Activated T-cell treated with anti-CD3 and anti-CD28 coated beads, Interleukin-2, amount 50 U/mL, for 72 hours (primary cell): ENCODE results near the gene TSEN54. TPM values are rescaled to one million over a fixed set of nuclear protein-coding genes. Genes with fewer than 3 reads are reported as not detected.

ENCODE experiments used
- ATAC-seq, 2 donors: fragments of 150-1000 bp; cut with Tn5 transposase; replicated peaks in 1 of 2; 2 replicates each; pipeline ENCODE4 v1.10.0; 2021; ENCODE audit warnings: moderate library complexity in 2 of 2, mild to moderate bottlenecking in 1 of 2
- DNase-seq, 2 donors: peaks; one replicate each; pipeline ENCODE4 v3.0.0; 2021 to 2022; ENCODE audit warnings: mixed read lengths in 1 of 2
- H3K27ac Mint-ChIP-seq: one replicate; pipeline ENCODE4 v1.8.0; 2022; ENCODE audit warnings: mild to moderate bottlenecking, moderate library complexity, mixed read lengths
- H3K27me3 Mint-ChIP-seq: one replicate; pipeline ENCODE4 v1.8.0; 2022; ENCODE audit warnings: low read depth, mixed read lengths
- H3K36me3 Mint-ChIP-seq, 2 donors: one replicate each; pipeline ENCODE4 v1.8.0; 2022; ENCODE audit warnings: mixed read lengths in 2 of 2, mild to moderate bottlenecking in 1 of 2; ENCODE audit not compliant: insufficient read depth in 2 of 2
- H3K4me1 Mint-ChIP-seq: one replicate; pipeline ENCODE4 v1.8.0; 2022; ENCODE audit warnings: low read depth, mixed read lengths
- H3K4me3 Mint-ChIP-seq, 2 donors: one replicate each; pipeline ENCODE4 v1.8.0; 2022; ENCODE audit warnings: mild to moderate bottlenecking in 2 of 2, mixed read lengths in 2 of 2, moderate library complexity in 2 of 2
- H3K9me3 Mint-ChIP-seq, 2 donors: one replicate each; pipeline ENCODE4 v1.8.0; 2022; ENCODE audit warnings: mixed read lengths in 2 of 2
- total RNA-seq, 2 donors: library from RNA; stranded (reverse); gene quantifications; one replicate each; pipeline ENCODE4 v1.2.3, GENCODE V29; 2022

Gene TSEN54
- total RNA-seq, 2 donors from 2014 or later: 34.8 to 49.5 TPM

DNA sequence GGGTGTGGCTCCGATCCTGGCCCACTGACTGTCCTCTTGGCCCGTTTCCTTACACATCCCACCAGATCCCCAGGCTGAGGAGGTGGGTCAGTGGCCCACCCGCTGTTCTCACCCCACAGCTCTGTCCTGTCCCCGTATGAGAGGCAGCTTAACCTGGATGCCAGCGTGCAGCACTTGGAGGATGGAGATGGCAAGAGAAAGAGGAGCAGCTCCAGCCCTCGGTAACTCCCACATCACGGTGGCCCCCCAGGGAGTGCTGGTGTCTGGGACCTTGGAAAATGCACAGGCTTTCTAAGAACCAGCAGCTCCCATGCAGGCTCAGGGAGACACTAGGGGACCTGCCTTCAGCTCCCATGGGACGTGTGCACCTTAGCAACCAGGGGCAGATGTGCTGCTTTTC lies 5.0 kb downstream of the TSEN54 start:
- Mint-ChIP-seq H3K36me3 (peaks cover 0 to 12% of the 10 kb centered on the region in 2 donors), H3K27me3 (no peaks in the 10 kb centered on the region), H3K27ac (no peak overlapping the region), H3K9me3 (no peaks in the 10 kb centered on the region), H3K4me1 (peaks cover 26% of the 10 kb centered on the region), H3K4me3 (no peak overlapping the region)
- DNase-seq: no peak
- ATAC-seq: no peak

DNA sequence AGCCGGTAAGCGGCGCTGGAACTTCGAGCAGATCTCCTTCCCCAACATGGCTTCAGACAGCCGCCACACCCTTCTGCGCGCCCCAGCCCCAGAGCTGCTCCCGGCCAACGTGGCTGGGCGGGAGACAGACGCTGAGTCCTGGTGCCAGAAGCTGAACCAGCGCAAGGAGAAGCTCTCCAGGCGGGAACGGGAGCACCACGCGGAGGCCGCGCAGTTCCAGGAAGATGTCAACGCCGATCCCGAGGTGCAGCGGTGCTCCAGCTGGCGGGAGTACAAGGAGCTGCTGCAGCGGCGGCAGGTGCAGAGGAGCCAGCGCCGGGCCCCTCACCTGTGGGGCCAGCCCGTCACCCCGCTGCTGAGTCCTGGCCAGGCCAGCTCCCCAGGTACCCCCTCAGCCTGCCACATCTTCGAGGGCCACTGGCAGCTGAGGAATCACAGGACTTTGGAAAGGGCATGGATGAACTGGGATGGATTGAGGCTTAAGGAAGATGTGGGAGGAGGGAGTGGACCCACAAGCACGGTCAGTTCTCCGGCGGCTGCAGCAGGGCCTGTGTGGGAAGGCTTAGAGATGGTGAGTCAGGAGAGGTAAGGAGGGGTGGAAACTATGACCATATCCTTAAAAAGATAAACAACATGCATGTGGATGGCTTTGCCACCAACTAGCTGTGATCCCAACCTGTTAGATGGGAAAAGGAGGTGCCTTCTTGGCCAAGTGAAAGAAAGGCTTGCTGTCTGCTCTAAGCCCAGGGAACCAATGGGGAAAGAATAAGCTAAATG lies 5.8 kb downstream of the TSEN54 start:
- DNase-seq: no peak
- no peak overlapping the region for H3K4me3 Mint-ChIP-seq
- H3K4me1 Mint-ChIP-seq: peaks cover 32% of the 10 kb centered on the region
- H3K27ac Mint-ChIP-seq: no peak overlapping the region
- no peaks in the 10 kb centered on the region for H3K27me3 Mint-ChIP-seq
- no peak for ATAC-seq
- peaks cover 0 to 12% of the 10 kb centered on the region in 2 donors for H3K36me3 Mint-ChIP-seq
- no peaks in the 10 kb centered on the region for H3K9me3 Mint-ChIP-seq

DNA sequence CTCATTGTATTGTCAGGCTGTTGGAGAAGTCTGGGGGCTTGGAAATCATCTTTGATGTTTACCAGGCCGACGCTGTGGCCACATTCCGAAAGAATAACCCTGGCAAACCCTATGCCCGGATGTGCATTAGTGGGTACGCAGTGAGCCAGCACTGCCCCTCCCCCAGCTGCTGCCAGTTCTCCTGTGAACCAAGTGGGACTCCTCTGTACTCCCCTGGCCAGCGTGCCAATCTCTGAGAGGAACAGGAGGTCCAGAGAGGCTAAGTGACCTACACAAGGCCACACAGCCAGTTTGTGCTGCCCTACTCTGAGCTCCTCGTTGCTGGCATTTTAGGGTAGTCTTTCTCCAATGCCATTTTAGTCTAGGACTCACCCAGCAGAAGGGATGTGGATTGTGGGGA lies 7.3 kb downstream of the TSEN54 start:
- peaks cover 0 to 5% of the 10 kb centered on the region in 2 donors for H3K36me3 Mint-ChIP-seq
- DNase-seq: no peak
- no peak for ATAC-seq
- H3K27ac Mint-ChIP-seq: no peak overlapping the region
- H3K27me3 Mint-ChIP-seq: no peaks in the 10 kb centered on the region
- peaks cover 19% of the 10 kb centered on the region for H3K4me1 Mint-ChIP-seq
- no peaks in the 10 kb centered on the region for H3K9me3 Mint-ChIP-seq
- H3K4me3 Mint-ChIP-seq: no peak overlapping the region

DNA sequence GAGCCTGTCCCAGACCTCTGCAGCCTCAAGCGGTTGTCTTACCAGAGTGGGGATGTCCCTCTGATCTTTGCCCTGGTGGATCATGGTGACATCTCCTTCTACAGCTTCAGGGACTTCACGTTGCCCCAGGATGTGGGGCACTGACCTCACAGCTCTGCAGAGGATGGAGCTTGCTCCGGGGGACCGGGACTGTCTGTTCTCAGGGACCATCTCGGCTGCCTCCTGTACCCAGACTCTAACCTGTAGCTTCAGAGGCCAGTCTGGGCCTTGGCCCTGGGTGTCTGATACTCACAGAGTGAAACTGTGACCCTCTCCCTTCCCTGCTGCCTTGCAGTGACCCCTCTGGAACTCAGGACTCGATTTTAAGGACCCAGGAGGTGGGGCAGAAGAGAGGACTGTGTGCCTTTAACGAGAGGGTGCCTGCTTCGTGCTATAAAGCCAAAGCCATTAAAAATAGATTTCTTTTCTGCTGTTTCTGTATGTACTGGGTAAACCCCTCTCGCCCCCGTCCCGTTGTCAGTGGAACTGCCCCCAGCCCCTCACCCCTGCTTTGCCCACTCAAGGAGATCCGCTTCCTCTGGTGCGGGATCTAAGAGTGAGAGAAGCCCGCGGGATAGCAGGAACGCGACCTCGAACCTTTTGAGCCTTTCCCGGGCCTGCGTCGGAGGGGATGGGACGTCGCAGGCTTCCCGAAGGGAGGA lies 8.1 kb downstream of the TSEN54 start:
- no peaks in the 10 kb centered on the region for H3K27me3 Mint-ChIP-seq
- H3K4me3 Mint-ChIP-seq: peak overlapping the region; percentile 57 to 64
- H3K9me3 Mint-ChIP-seq: no peaks in the 10 kb centered on the region
- H3K27ac Mint-ChIP-seq: no peak overlapping the region
- ATAC-seq (no peak), DNase-seq (no peak)
- H3K36me3 Mint-ChIP-seq: peaks cover 0 to 3% of the 10 kb centered on the region in 2 donors
- peaks cover 13% of the 10 kb centered on the region for H3K4me1 Mint-ChIP-seq

DNA sequence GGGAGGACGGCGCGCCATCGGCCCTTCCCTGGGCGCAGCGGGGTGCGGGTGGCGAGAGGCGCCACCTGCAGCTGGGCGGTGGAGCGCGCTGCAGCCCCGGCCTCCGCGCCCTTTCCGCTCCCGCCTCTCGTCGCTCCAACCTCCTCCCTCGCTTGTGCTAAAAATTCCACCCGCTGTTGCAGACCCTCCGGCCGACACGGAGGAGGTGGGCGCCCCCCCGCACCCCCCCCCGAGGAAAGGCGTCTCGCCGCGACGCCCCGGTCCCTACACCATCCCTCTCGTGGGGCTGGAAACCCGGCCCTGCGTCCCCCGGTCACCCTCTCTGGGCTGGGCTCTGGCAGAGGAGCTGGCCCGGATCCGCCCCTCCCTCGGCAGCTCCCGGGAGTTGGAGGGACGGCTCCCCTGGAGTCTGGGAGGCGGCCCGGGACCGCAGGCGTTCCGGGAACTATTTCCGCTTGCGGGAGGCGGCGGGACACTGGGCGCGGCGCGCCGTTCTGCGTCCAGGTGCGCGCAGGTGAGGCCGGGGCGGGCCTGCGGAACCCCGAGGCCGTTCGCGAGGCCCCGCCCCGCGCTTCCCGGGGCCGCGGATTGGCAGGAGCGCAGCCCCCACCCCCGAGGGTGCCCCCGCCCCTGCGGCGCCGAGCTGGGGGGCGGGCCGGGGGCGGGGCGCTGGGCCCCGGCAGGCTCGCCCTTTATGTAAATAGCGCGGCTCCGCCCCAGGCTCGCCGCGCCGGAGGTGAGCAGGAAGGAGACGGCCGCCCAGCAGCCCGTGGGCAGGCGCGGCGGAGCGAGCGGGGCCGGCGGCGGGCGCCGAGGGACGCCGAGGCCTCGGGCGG lies 8.9 kb downstream of the TSEN54 start, which contains the start of gene LLGL2:
TSS of gene LLGL2 (plus strand) at position 728 of the 836 bp plus-strand sequence. CDS start 17,730 bp downstream, outside the sequence.
- peaks cover 13% of the 10 kb centered on the region for H3K4me1 Mint-ChIP-seq
- H3K27ac Mint-ChIP-seq: no peak within 1 kb of the TSS
- H3K27me3 Mint-ChIP-seq: no peaks in the 10 kb centered on the region
- peaks cover 0 to 2% of the 10 kb centered on the region in 2 donors for H3K36me3 Mint-ChIP-seq
- peak; percentile 93 for ATAC-seq
- peak; percentile 86 to 90 for DNase-seq
- H3K4me3 Mint-ChIP-seq: peak within 1 kb of the TSS; percentile 75 to 78
- H3K9me3 Mint-ChIP-seq: no peaks in the 10 kb centered on the region

DNA sequence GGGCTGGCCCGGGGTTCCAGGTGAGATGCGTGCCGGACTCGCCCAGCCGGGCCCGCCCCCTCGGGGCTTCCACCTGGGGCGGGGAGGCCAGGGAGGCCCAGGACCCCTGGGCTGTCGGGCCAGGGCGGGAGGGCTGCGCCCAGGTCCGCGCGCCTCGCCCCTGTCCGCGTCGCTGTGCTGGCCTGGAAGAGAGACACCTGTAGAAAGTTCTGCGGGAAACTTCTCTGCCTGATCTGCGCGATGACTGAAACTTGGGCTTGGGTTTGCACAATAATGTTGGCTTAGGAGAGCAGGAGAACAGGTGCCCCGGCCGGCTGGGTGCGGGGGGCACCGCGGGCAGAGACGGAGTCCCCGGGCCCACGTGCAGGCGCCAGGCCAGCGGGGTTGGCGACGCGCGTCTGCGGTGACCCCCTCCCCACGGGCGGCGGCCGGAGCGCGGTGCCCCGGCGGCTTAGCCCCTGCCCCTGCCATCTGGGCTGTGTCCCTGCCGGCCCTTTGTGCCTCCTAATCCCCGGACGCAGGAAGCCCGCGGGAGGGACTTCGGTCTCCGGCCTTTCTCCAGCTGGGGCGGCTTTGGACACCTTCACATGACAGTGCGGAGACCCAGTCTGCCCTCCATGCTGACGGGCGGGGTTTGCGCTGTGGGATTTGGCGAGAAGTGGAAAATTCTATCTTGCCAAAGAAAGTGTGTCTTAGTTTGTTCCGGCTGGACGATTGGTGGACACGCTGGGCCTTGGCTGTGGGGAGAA lies 9.7 kb downstream of the TSEN54 start:
- Mint-ChIP-seq H3K27ac (no peak overlapping the region), H3K36me3 (peaks cover 0 to 2% of the 10 kb centered on the region in 2 donors), H3K4me1 (peaks cover 13% of the 10 kb centered on the region), H3K27me3 (no peaks in the 10 kb centered on the region), H3K9me3 (no peaks in the 10 kb centered on the region), H3K4me3 (peak overlapping the region; percentile 75 to 78)
- no peak for DNase-seq
- peak; percentile 30 to 33 for ATAC-seq

DNA sequence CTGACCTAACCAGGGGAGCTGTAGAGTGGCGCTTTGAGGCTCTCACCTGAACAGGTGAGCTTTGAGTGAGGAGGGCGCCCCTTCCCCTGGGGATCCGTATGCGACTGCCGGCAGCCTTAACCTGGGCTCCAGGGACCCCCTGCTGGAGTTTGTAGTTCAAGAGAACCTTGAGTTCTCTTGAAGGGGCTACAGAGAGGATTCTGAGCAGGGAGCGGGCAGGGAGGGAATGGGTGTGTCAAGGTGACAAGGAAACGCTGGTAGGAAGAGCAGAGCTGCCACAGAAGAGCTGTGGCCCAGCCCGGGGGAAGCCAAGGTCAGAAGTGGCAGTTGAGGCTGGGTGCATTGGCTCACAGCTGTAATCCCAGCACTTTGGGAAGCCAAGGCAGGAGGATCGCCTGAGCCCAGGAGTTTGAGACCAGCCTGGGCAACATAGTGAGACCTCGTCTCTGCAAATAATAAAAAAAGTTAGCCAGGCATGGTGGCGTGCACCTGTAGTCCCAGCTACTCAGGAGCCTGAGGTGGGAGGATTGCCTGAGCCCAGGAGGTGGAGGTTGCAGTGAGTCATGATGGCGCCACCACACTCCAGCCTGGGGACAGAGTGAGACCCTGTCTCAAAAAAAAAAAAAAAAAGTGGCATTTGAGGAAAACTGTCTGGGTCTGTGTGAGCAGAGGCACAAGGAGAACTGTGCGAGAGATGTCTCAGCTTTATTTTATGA lies 10.4 kb downstream of the TSEN54 start:
- H3K4me3 Mint-ChIP-seq: peak overlapping the region; percentile 71 to 75
- peaks cover 0 to 2% of the 10 kb centered on the region in 2 donors for H3K36me3 Mint-ChIP-seq
- H3K27me3 Mint-ChIP-seq: no peaks in the 10 kb centered on the region
- no peak for DNase-seq
- no peak overlapping the region for H3K27ac Mint-ChIP-seq
- peaks cover 13% of the 10 kb centered on the region for H3K4me1 Mint-ChIP-seq
- ATAC-seq: no peak
- no peaks in the 10 kb centered on the region for H3K9me3 Mint-ChIP-seq

DNA sequence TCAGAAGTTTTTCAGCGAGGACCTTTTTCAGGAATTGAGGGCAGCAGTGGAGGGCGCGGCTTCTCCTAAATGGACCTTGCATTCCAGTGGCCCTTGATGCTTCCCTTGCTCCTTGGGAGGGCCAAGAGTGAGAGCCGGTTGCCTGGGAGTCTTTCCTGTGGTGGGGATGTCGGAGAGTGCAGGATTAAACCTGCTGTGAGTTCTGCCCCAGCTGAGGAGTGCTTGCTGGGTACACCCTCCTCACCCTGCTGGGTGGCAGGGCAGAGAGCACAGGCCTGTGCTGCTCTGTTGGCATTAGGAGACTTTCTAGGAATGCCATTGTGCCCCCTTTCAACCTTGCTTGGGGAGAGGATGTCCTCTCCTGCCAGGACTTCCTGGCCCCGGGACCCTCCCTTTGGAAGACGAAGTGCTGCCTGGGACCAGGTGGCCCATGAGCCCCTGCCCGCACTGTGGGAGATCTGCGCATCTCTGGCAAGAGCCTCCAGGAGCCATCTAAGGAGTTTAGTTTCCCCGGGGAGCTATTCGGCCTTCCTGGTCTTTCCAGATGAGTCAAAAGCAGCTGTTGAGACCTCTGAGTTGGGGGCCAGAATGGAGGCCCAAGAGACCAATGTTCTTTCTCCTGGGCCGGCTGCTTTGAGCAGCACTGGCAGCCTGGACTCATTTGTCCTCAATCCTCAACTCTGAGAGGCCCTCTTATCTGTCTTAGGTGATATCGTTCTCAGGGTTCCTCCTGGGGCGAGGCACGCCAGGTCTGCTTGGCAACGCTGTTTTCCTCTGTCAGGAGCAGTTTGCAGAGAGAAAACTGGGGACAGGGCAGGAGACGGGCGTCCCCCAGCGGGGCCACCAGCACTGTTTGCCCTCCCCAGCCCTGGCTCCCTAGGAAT lies 14.8 kb downstream of the TSEN54 start:
- ATAC-seq: no peak
- Mint-ChIP-seq H3K36me3 (no peaks in the 10 kb centered on the region), H3K27ac (no peak overlapping the region), H3K4me1 (peaks cover 31% of the 10 kb centered on the region), H3K27me3 (no peaks in the 10 kb centered on the region), H3K9me3 (no peaks in the 10 kb centered on the region), H3K4me3 (no peak overlapping the region)
- no peak for DNase-seq

DNA sequence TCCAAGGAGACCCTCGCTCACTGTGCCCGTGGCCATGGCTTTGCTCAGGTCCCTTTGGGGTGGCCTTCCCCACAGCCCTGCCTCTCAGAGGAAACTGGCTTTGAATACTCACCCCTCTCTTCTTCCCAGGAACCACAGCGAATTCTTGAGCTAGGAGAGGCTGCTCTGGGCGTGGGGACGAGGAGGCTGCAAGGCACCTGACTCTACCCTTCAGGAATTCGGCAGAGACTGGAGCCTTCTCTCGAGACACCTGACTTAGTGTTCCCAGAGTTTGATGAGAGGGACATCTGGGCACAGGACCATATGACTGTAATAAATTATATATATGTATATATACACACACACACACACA lies 15.4 kb downstream of the TSEN54 start:
- H3K27me3 Mint-ChIP-seq: no peaks in the 10 kb centered on the region
- DNase-seq (no peak), ATAC-seq (no peak)
- peaks cover 25% of the 10 kb centered on the region for H3K4me1 Mint-ChIP-seq
- no peaks in the 10 kb centered on the region for H3K9me3 Mint-ChIP-seq
- H3K36me3 Mint-ChIP-seq: no peaks in the 10 kb centered on the region
- no peak overlapping the region for H3K4me3 Mint-ChIP-seq
- no peak overlapping the region for H3K27ac Mint-ChIP-seq

DNA sequence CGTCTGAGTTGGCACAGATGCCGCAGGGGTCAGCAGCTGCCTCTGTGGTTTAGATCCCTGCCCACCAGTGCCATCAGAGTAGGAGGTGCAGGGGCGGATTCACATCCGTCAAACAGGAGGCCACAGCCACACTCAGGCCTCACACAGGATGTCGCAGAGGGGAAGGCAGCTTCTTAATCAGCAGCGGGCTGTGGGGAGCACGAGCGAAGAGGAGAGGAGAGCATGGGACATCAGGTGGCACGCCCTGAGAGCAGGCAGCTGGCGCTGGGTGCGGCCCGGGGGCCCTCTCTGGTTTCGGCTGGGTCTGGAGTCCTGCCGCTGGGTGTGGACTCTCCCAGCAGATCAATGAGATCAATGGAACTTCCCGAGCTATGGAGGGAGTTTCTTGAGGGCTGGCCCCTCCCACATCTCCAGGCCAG lies 18.8 kb downstream of the TSEN54 start:
- H3K9me3 Mint-ChIP-seq: no peaks in the 10 kb centered on the region
- H3K4me3 Mint-ChIP-seq: peak overlapping the region; percentile 80 to 82

DNA sequence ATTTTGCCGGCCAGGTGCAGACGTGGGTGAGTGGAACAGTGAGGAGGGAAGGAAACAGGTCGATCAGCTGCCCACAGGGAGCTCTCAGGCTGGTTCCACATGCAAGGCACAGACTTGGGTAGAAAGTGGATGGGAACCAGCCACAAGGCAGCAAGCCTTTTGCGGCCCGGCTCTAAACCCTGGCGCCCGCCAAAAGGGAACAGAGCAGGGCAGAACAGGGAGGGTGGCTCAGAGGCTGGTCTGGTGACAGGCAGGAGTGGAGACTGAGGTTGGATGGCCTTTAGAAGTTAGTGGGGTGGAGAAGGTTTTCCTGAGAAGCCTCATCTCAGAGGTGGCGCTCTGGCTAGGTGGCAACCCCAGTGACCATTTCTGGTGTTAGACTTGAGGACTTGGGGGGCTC lies 19.5 kb downstream of the TSEN54 start:
- Mint-ChIP-seq H3K36me3 (no peaks in the 10 kb centered on the region), H3K27ac (peak overlapping the region; percentile 70), H3K4me1 (peaks cover 23% of the 10 kb centered on the region), H3K4me3 (peak overlapping the region; percentile 80 to 82), H3K9me3 (no peaks in the 10 kb centered on the region), H3K27me3 (no peaks in the 10 kb centered on the region)
- DNase-seq (no peak), ATAC-seq (no peak)

More for the DNA sequence above, 18.8 kb downstream of the TSEN54 start:
- peak; percentile 99 to 100 for ATAC-seq
- Mint-ChIP-seq H3K36me3 (no peaks in the 10 kb centered on the region), H3K27ac (peak overlapping the region; percentile 90), H3K4me1 (peaks cover 23% of the 10 kb centered on the region), H3K27me3 (no peaks in the 10 kb centered on the region)
- DNase-seq: peak; percentile 79 to 80
